Measurements from ENCODE around the gene RNF181.

RNF181 gene

GRCh38 chr2:85577063-85577385 is 18.5 kb upstream of the RNF181 start:
- H3K4me3 ChIP-seq (ENCODE audit: control insufficient read depth, low read depth, low read length), result no peak overlapping the region
- no peak for TF ChIP-seq CTCF (IDR thresholded peaks at IDR 0.05; ENCODE audit: control insufficient read depth, insufficient read depth, low read depth, low read length, missing control alignments)
- no peak for DNase-seq (ENCODE audit: low read depth)

DNA sequence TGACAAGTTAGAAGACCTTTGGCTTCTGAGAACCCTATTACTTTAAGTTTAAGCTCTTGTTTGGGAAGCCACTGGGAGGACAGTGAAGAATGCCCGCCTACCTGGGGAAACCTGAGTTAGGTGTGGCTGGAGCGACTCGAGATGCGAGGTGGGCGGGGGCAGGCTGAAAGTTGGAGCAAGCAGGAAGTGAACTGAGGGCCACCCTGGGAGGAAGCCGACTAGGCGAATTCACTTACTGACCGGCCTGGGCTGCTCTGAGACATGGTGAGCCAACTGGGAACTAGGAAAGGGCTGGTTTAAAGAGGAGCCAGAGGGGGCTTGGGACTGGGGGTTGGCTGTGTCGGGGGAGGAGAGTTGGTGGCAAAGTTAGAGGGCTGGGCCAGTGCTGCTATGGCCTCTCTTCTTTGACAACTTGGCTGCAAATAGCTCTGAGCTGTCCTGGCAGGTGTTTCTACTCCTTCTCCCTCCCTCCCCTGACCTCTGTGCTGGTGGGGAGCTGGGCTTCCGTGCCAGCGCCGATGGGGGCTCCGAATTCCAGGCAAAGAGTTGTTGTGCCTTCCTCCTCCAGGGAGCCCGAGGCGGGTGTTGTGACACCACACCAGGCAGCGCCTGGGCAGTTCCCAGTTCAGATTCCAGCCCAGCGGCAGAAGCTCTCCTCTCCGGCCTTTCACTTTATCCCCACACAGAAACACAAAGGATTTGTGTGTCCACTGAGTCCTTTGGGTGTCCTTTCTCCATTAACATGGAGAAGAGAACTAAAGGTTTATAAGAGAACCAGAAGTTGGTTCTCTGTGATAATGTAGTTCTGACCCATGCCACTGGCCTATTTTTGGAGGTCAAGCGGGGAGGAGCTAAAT is 17.9 kb upstream of the RNF181 start, which contains the start of gene VAMP8:
TSS of gene VAMP8 (plus strand) at position 201 of the 857 bp plus-strand sequence. CDS start at position 262, 61 bp downstream.
- no peak for TF ChIP-seq CTCF (IDR thresholded peaks at IDR 0.05; ENCODE audit: control insufficient read depth, insufficient read depth, low read depth, low read length, missing control alignments)
- H3K4me3 ChIP-seq (ENCODE audit: control insufficient read depth, low read depth, low read length), result no peak within 1 kb of the TSS
- no peak for DNase-seq (ENCODE audit: low read depth)

- no peak for DNase-seq (ENCODE audit: low read depth)
- TF ChIP-seq CTCF (IDR thresholded peaks at IDR 0.05; ENCODE audit: control insufficient read depth, insufficient read depth, low read depth, low read length, missing control alignments), result no peak
- H3K4me3 ChIP-seq (ENCODE audit: control insufficient read depth, low read depth, low read length), result no peak overlapping the region
Observed at GRCh38 chr2:85578243-85579180, 17.0 kb upstream of the RNF181 start.

- no peak for DNase-seq (ENCODE audit: low read depth)
- H3K4me3 ChIP-seq (ENCODE audit: control insufficient read depth, low read depth, low read length), result no peak overlapping the region
- no peak for TF ChIP-seq CTCF (IDR thresholded peaks at IDR 0.05; ENCODE audit: control insufficient read depth, insufficient read depth, low read depth, low read length, missing control alignments)
Observed at GRCh38 chr2:85579266-85579935, 16.1 kb upstream of the RNF181 start.

- TF ChIP-seq CTCF (IDR thresholded peaks at IDR 0.05; ENCODE audit: control insufficient read depth, insufficient read depth, low read depth, low read length, missing control alignments), result no peak
- DNase-seq (ENCODE audit: low read depth), result no peak
- no peak overlapping the region for H3K4me3 ChIP-seq (ENCODE audit: control insufficient read depth, low read depth, low read length)
Observed at GRCh38 chr2:85580206-85580605, 15.3 kb upstream of the RNF181 start.

DNA sequence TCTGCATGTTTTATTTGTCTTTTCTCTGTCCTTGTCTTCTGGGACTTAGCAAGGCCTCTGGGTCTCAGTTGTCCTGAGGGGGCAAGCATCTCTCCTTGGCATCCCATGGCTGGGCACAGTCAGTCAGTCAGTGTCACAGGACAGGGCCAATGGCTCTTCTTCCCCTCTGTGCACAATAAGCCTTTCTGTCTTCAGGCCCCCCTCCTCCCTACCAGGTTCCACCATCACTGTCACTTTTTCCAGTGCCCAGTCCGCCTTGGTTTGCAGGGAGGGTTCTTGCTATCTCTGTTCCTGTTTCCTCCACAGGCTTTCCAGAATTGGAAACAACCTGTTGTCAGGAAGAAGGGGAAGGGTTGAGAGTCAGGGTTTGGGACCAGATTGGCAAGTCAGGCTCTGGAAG is 13.1 kb upstream of the RNF181 start:
- H3K4me3 ChIP-seq (ENCODE audit: control insufficient read depth, low read depth, low read length), result no peak overlapping the region
- DNase-seq (ENCODE audit: low read depth), result no peak
- TF ChIP-seq CTCF (IDR thresholded peaks at IDR 0.05; ENCODE audit: control insufficient read depth, insufficient read depth, low read depth, low read length, missing control alignments), result no peak
